ENCODE results near the gene GJA3.

Gene GJA3

GRCh38 chr13:20160306-20161274 lies at the start of gene GJA3:
Gene GJA3 (minus strand): TSS chr13:20161052. CDS start chr13:20143288, 17,764 bp downstream.
- DNase-seq = peak; percentile 57

- DNase-seq = no peak
These were observed 49.1 kb upstream of the GJA3 start for GRCh38 chr13:20209948-20210347.

GRCh38 chr13:20206698-20207235 lies 45.9 kb upstream of the GJA3 start:
- no peak for DNase-seq

- no peak for DNase-seq
These were observed 45.3 kb upstream of the GJA3 start for GRCh38 chr13:20206065-20206697.

GRCh38 chr13:20198781-20199180 lies 37.9 kb upstream of the GJA3 start:
- no peak for DNase-seq

- DNase-seq = no peak
These were observed 36.5 kb upstream of the GJA3 start for GRCh38 chr13:20197361-20197834.

- no peak for DNase-seq
These were observed 34.9 kb upstream of the GJA3 start for GRCh38 chr13:20195801-20196200.

GRCh38 chr13:20193907-20194631 lies 33.2 kb upstream of the GJA3 start:
- no peak for DNase-seq

GRCh38 chr13:20193162-20193906 lies 32.5 kb upstream of the GJA3 start:
- no peak for DNase-seq

GRCh38 chr13:20192836-20193161 lies 31.9 kb upstream of the GJA3 start, which contains the start of gene GJB2:
Gene GJB2 (minus strand): TSS chr13:20192938. CDS start chr13:20189581, 3,357 bp downstream.
- DNase-seq = peak; percentile 22

GRCh38 chr13:20192158-20192835 lies 31.4 kb upstream of the GJA3 start:
- peak; percentile 6 for DNase-seq

GRCh38 chr13:20191311-20192157 lies 30.7 kb upstream of the GJA3 start:
- no peak for DNase-seq

- DNase-seq = no peak
These were observed 29.8 kb upstream of the GJA3 start for GRCh38 chr13:20190481-20191310.

- DNase-seq = no peak
These were observed 29.2 kb upstream of the GJA3 start for GRCh38 chr13:20190076-20190475.

- no peak for DNase-seq
These were observed 28.1 kb upstream of the GJA3 start for GRCh38 chr13:20188667-20189553.

- DNase-seq = no peak
These were observed 25.9 kb upstream of the GJA3 start for GRCh38 chr13:20186771-20187170.

- DNase-seq = no peak
These were observed 24.7 kb upstream of the GJA3 start for GRCh38 chr13:20185366-20186056.

Data from stimulated activated CD4-positive, alpha-beta T cell treated with anti-CD3 and anti-CD28 coated beads, Interleukin-12 subunit alpha, Interleukin-12 subunit beta, amount 100 ng/mL, for 4 hours (primary cell).